Esophagus squamous epithelium (tissue), 4 donors: ENCODE data around the gene KIAA1217.

Experiments
- POLR2A ChIP-seq, 4 donors: fragments of 450-650 bp; IDR thresholded peaks; one replicate each; pipeline ENCODE4 v1.6.1; 2017; ENCODE audit warnings: antibody characterized with exemption in 4 of 4, mild to moderate bottlenecking in 4 of 4, moderate library complexity in 3 of 4
- TF ChIP-seq, protein P1 (sequence below), 6 experiments: fragments of 450-650 bp in 4 of 6; fragments of 200-600 bp in 2 of 6; sonication (generic) in 2 of 6; IDR thresholded peaks; one replicate each; pipeline ENCODE4 v1.5.1; 2016 to 2019; ENCODE audit warnings: antibody characterized with exemption in 6 of 6, mild to moderate bottlenecking in 4 of 6, moderate library complexity in 4 of 6

DNA sequence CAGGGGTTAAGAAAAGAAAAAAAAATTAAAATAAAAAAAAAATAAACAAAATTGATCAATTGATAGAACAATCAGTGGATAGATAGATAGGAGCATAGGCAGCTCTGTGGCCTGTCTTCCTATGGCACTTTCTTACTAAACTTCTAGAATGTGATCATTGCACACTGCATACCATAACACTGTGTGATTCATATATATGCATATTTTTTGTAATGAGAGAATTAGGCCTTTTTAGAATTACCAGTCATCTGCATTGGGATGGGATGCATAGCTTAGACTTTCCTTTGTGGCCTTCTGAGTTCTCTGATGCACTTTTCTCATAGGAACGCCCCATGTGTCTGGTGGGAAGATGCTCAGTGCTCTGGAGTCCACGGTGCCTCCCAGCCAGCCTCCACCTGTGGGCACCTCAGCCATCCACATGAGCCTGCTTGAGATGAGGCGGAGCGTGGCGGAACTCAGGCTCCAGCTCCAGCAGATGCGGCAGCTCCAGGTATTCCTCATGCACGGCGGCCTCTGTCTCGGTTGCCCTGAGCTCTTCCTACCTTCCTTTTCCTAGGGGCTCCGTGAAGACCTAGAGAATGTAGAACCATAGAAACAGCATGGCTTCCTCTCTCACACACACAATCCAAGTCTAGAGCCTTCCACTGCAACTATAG, 292.2 kb downstream of the KIAA1217 start:
- TF ChIP-seq POLR2A (IDR thresholded peaks at IDR 0.05), result no peak
- TF ChIP-seq, protein P1, sequence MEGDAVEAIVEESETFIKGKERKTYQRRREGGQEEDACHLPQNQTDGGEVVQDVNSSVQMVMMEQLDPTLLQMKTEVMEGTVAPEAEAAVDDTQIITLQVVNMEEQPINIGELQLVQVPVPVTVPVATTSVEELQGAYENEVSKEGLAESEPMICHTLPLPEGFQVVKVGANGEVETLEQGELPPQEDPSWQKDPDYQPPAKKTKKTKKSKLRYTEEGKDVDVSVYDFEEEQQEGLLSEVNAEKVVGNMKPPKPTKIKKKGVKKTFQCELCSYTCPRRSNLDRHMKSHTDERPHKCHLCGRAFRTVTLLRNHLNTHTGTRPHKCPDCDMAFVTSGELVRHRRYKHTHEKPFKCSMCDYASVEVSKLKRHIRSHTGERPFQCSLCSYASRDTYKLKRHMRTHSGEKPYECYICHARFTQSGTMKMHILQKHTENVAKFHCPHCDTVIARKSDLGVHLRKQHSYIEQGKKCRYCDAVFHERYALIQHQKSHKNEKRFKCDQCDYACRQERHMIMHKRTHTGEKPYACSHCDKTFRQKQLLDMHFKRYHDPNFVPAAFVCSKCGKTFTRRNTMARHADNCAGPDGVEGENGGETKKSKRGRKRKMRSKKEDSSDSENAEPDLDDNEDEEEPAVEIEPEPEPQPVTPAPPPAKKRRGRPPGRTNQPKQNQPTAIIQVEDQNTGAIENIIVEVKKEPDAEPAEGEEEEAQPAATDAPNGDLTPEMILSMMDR (IDR thresholded peaks at IDR 0.05), result no peak
